Effector memory CD4-positive, alpha-beta T cell (primary cell): ENCODE data around the gene LGI4.

ENCODE experiments used
- DNase-seq, 3 donors: peaks; one replicate each; pipeline ENCODE4 v3.0.0-alpha.2; 2020
- H3K27ac ChIP-seq: 2 replicates; pipeline ENCODE4 v1.7.0; 2013; ENCODE audit warnings: mild to moderate bottlenecking, low read length, moderate library complexity; ENCODE audit not compliant: insufficient read depth, poor library complexity, severe bottlenecking
- H3K27me3 ChIP-seq: replicated peaks from 2 replicates; pipeline ENCODE4 v1.7.0; 2013; ENCODE audit warnings: mild to moderate bottlenecking, low read length; ENCODE audit not compliant: insufficient read depth, control insufficient read depth, poor library complexity, severe bottlenecking
- H3K36me3 ChIP-seq: 2 replicates; pipeline ENCODE4 v1.7.0; 2013; ENCODE audit warnings: mild to moderate bottlenecking, low read length, moderate library complexity; ENCODE audit not compliant: control insufficient read depth, insufficient read depth
- H3K4me1 ChIP-seq: 2 replicates; pipeline ENCODE4 v1.7.0; 2013; ENCODE audit warnings: low read length, mild to moderate bottlenecking; ENCODE audit not compliant: control insufficient read depth, insufficient read depth, poor library complexity, severe bottlenecking
- H3K4me3 ChIP-seq: 2 replicates; pipeline ENCODE4 v1.7.0; 2013; ENCODE audit warnings: low read length, low read depth, mild to moderate bottlenecking; ENCODE audit not compliant: insufficient read depth, poor library complexity, severe bottlenecking
- H3K9me3 ChIP-seq: 2 replicates; pipeline ENCODE4 v1.7.0; 2013; ENCODE audit warnings: mild to moderate bottlenecking, low read length, moderate library complexity; ENCODE audit not compliant: control insufficient read depth

Gene LGI4

DNA sequence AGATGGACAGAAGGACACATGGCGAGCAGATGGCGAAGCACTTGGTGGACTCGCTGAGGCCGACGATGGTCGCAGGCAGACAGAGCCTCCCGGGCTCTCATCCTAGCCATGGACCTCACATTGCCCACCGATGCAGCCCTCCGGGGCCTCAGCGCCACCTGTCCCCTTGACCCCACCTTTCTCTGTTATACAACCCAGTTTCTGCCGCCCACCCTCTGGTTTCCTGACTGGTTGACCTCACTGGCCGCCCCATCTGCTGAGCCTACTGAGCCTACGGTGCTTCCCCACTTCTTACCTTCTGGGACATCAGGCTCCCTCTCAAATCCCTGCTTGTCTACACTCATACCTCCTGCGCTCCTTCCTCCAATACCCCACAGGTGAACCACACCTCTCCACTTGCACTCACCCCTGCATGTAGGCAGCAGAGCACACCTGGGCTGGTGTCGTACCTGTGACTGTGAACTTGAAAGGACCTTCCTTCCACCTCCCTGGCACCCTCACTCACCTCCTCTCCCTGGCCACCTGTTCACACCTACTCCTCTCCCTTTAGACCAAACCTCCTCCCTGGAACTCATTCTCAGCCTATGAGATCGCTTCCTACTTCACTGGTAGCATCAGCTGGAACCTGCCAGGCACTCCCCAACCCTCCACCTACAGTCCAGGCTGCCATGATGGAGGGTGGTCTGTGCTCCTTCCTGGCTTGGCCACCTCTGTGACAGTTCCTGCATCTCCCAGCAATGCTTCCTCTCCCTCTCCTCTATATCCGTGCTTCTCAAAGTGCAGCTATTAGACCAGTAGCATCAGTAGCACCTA is 57.2 kb downstream of the LGI4 start:
- H3K4me3 ChIP-seq, result no peak overlapping the region
- no peaks in the 10 kb centered on the region for H3K27me3 ChIP-seq
- no peaks in the 10 kb centered on the region for H3K9me3 ChIP-seq
- no peaks in the 10 kb centered on the region for H3K36me3 ChIP-seq
- H3K4me1 ChIP-seq, result no peaks in the 10 kb centered on the region
- no peak overlapping the region for H3K27ac ChIP-seq
- no peak for DNase-seq

DNA sequence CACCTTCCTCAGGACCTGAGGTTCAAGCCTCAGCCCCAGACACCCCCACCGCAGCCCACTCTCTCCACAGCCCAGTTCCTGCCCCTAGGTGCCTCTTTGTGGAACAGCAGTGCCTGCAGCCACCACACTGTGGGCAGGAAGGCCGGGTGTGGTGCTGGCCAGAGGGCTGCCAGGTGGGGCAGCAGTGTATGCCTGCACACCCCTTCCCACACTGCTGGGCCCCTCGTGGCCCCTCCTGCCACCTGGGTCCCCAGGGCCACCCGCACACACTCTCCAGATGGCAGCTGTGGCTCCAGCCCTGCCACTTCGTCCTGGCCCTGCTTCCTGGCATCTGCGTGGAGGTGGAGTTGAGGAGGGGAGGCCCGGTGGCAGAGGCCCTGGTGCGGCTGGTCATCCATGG is 58.2 kb downstream of the LGI4 start:
- Histone ChIP-seq H3K27me3 (no peaks in the 10 kb centered on the region), H3K4me3 (no peak overlapping the region), H3K27ac (no peak overlapping the region), H3K36me3 (no peaks in the 10 kb centered on the region), H3K9me3 (no peaks in the 10 kb centered on the region), H3K4me1 (no peaks in the 10 kb centered on the region)
- no peak for DNase-seq

DNA sequence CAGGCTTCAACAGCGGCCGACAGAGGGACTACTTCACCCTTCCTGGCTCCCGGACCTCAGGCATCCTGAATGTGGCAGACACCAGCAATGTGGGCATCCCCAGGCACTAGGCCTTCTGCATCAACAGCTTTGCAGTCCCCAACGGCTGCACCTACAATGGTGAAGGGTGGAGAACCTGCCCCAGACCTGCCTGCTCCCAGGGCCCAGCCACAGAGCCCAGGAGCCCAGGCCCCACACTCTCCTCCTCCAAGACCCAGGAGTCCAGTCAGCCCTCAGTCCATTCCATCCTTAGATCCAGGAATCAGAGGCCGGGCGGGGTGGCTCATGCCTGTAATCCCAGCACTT is 58.9 kb downstream of the LGI4 start:
- Histone ChIP-seq H3K27ac (no peak overlapping the region), H3K4me1 (no peaks in the 10 kb centered on the region), H3K4me3 (no peak overlapping the region), H3K36me3 (no peaks in the 10 kb centered on the region), H3K27me3 (no peaks in the 10 kb centered on the region), H3K9me3 (no peaks in the 10 kb centered on the region)
- DNase-seq, result no peak

DNA sequence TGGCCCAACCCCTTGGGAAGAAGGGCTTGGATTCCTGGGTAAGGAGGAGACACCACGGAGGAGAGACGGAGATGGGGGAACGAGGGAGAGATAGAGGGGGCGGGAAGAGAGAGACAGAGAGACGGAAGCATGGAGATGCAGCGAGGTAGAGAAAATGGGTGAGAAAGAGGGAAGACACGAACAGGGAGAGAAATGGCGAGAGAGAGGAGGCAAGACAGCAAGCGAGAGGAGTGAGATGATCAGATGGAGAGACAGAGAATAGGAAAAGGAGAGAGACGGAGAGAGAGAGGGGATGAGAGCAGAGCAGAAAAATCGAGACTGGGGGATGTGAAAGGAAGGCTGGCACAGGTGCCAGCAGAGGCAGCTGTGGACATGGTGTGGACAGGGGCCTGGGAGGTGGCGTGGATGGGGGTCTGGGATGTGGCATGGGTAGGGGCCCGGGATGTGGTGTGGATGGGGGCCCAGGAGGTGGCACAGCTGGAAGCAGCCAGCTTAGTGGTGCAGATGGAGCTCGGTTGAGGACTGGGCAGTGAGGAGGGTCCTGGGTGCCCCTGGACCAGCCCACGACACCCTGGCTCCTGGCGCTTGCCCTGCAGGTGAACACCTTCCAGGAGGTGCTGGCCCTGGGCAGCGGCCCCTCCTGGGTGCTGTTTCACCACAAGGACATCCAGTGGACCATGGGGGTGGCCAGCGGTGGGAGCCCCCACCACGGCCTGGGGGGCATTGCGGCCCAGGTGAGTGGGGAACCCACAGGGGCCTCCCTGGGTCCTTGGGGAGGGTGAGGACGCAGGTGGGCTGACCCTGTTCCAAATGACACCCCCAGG is 59.4 kb downstream of the LGI4 start:
- Histone ChIP-seq H3K27me3 (no peaks in the 10 kb centered on the region), H3K36me3 (no peaks in the 10 kb centered on the region), H3K4me3 (no peak overlapping the region), H3K27ac (no peak overlapping the region), H3K9me3 (no peaks in the 10 kb centered on the region), H3K4me1 (no peaks in the 10 kb centered on the region)
- no peak for DNase-seq
